Thyroid gland (tissue), 4 donors: ENCODE data around the gene C6orf47. TPM values are rescaled to one million over a fixed set of nuclear protein-coding genes. Genes with fewer than 3 reads are reported as not detected.

Experiments used
- DNase-seq, 2 donors: peaks; one replicate each; pipeline ENCODE4 v3.0.0-alpha.2; 2019
- H3K27ac ChIP-seq, 3 donors: fragments of 200-600 bp; sonication (generic); 1 replicate in 2 of 3; 2 replicates in 1 of 3; pipeline ENCODE4 v1.5.1; 2016 to 2019; ENCODE audit warnings: mild to moderate bottlenecking in 1 of 3, moderate library complexity in 1 of 3
- H3K27me3 ChIP-seq: fragments of 200-600 bp; sonication (generic); one replicate; pipeline ENCODE4 v1.5.1; 2019
- H3K36me3 ChIP-seq, 2 donors: fragments of 200-600 bp; sonication (generic); one replicate each; pipeline ENCODE4 v1.5.1; 2016 to 2019
- H3K4me1 ChIP-seq, 2 donors: fragments of 200-600 bp; sonication (generic); one replicate each; pipeline ENCODE4 v1.5.1; 2017 to 2019
- H3K4me3 ChIP-seq, 3 donors: fragments of 200-600 bp; sonication (generic); replicated peaks in 1 of 3; 1 replicate in 2 of 3; 2 replicates in 1 of 3; pipeline ENCODE4 v1.5.1; 2016; ENCODE audit warnings: mild to moderate bottlenecking in 1 of 3
- H3K9me3 ChIP-seq: fragments of 200-600 bp; sonication (generic); one replicate; pipeline ENCODE4 v1.5.1; 2017
- CTCF ChIP-seq, 6 experiments: fragments of 200-600 bp in 3 of 6; fragments of 450-650 bp in 3 of 6; sonication (generic) in 3 of 6; IDR thresholded peaks; one replicate each; pipeline ENCODE4 v1.5.1; 2016 to 2019; ENCODE audit warnings: antibody characterized with exemption in 6 of 6, mild to moderate bottlenecking in 2 of 6, inconsistent platforms in 1 of 6, moderate library complexity in 1 of 6
- POLR2A ChIP-seq, 2 donors: fragments of 450-650 bp; IDR thresholded peaks; one replicate each; pipeline ENCODE4 v1.6.1; 2017; ENCODE audit warnings: antibody characterized with exemption in 2 of 2, mild to moderate bottlenecking in 2 of 2, moderate library complexity in 1 of 2
- WGBS, 2 donors: methylation state at CpG; one replicate each; pipeline ENCODE4 v1.1.5; 2017; 5-methylcytosine and 5-hydroxymethylcytosine counted together
- intact Hi-C: fragments of 100-400 bp; cut with DNase I; formaldehyde crosslinking; loops from one replicate; pipeline ENCODE4 v1.15.1; 2023
- microRNA-seq: library from miRNA; unstranded; fragments of <30 nt; microRNA quantifications from one replicate; pipeline ENCODE4, GENCODE V29; 2016
- small RNA-seq: library from RNA; depleted of rRNA; stranded (forward); fragments of <200 nt; gene quantifications from one replicate; pipeline ENCODE3, GENCODE V24; 2016
- total RNA-seq, 4 donors: library from RNA; depleted of rRNA; stranded (reverse); fragments of >200 nt; gene quantifications; one replicate each; pipeline ENCODE4 v1.2.3, GENCODE V29; 2016

The C6orf47 gene
- total RNA-seq, 4 donors from 2014 or later, result 23.6 to 32.3 (median 28.7) TPM

GRCh38 chr6:31614075-31614619 is 46.4 kb downstream of the C6orf47 start:
- 50 to 57% methylated on average over 8 of the region's 8 CpGs for WGBS, 2 donors
- no peak overlapping the region for H3K27ac ChIP-seq
- H3K36me3 ChIP-seq, result no peaks in the 10 kb centered on the region
- H3K4me1 ChIP-seq, result peaks cover 0 to 7% of the 10 kb centered on the region in 2 donors
- intact Hi-C loops, result no loop called here
- DNase-seq, result peak; percentile 28 to 33
- no peaks in the 10 kb centered on the region for H3K27me3 ChIP-seq
- H3K4me3 ChIP-seq, result no peak overlapping the region
- no peak for TF ChIP-seq CTCF (IDR thresholded peaks at IDR 0.05)
- H3K9me3 ChIP-seq, result no peaks in the 10 kb centered on the region

GRCh38 chr6:31610968-31611367 is 49.6 kb downstream of the C6orf47 start:
- DNase-seq, result no peak
- intact Hi-C loops, result no loop called here
- WGBS, 2 donors, result 88 to 89% methylated on average over 4 of the region's 4 CpGs

GRCh38 chr6:31609519-31610406 is 50.8 kb downstream of the C6orf47 start:
- intact Hi-C loops, result no loop called here
- DNase-seq, result no peak
- WGBS, 2 donors, result 63 to 65% methylated on average over 8 of the region's 8 CpGs
- H3K27me3 ChIP-seq, result no peaks in the 10 kb centered on the region
- no peak overlapping the region for H3K27ac ChIP-seq
- no peaks in the 10 kb centered on the region for H3K36me3 ChIP-seq
- TF ChIP-seq CTCF (IDR thresholded peaks at IDR 0.05) (no peak), POLR2A (IDR thresholded peaks at IDR 0.05) (no peak)
- peaks cover 0 to 7% of the 10 kb centered on the region in 2 donors for H3K4me1 ChIP-seq
- no peak overlapping the region for H3K4me3 ChIP-seq
- H3K9me3 ChIP-seq, result no peaks in the 10 kb centered on the region

More at GRCh38 chr6:31610968-31611367, 49.6 kb downstream of the C6orf47 start:
- Histone ChIP-seq H3K27ac (no peak overlapping the region), H3K36me3 (no peaks in the 10 kb centered on the region), H3K9me3 (no peaks in the 10 kb centered on the region), H3K4me1 (peaks cover 0 to 7% of the 10 kb centered on the region in 2 donors), H3K27me3 (no peaks in the 10 kb centered on the region), H3K4me3 (no peak overlapping the region)
- no peak for TF ChIP-seq CTCF (IDR thresholded peaks at IDR 0.05)
- no peak for TF ChIP-seq POLR2A (IDR thresholded peaks at IDR 0.05)

Small RNA genes within 50 kb of the gene (microRNA-seq; reads per million reads assigned to microRNA genes)
- gene MIR4646 (not detected), gene MIR6832 (not detected)

Small RNA genes within 50 kb of the gene (small RNA-seq; reads per million reads assigned to genes)
- not detected for gene MIR4646
- not detected for gene MIR6832
- not detected for gene RF00019
- 20.6 reads per million, percentile 94 among the genes with 10 or more reads in this experiment for gene SNORA38
- gene UQCRHP1, result not detected

Other genes starting within 250 kb of the C6orf47 start
- 1 to 10 TPM in 3 of 4 donors, under 1 TPM in 1; 0.89 to 3.4 (median 2.1) TPM for gene MICB, start 162.6 kb downstream of the C6orf47 start, total RNA-seq
- not detected for gene MCCD1, start 131.8 kb downstream of the C6orf47 start, total RNA-seq
- gene DDX39B, start 118.8 kb downstream of the C6orf47 start, total RNA-seq, result 100 to 1,000 TPM; 296 to 339 (median 314) TPM
- gene ATP6V1G2, start 114.2 kb downstream of the C6orf47 start, total RNA-seq, result 1 to 10 TPM; 1.2 to 3.9 (median 2.6) TPM
- 10 to 100 TPM; 23.7 to 34.0 (median 27.5) TPM for gene NFKBIL1, start 113.2 kb downstream of the C6orf47 start, total RNA-seq
- gene LTA, start 88.5 kb downstream of the C6orf47 start, total RNA-seq, result not detected
- gene TNF, start 85.2 kb downstream of the C6orf47 start, total RNA-seq, result under 1 TPM in 1 of 4 donors, not detected in 3; 0.42 TPM
- not detected for gene LTB, start 78.4 kb downstream of the C6orf47 start, total RNA-seq
- gene LST1, start 74.5 kb downstream of the C6orf47 start, total RNA-seq, result 10 to 100 TPM in 1 of 4 donors, 1 to 10 TPM in 2, not detected in 1; 2.5 to 23.4 (median 3.2) TPM
- gene NCR3, start 67.8 kb downstream of the C6orf47 start, total RNA-seq, result not detected
- gene AIF1, start 45.5 kb downstream of the C6orf47 start, total RNA-seq, result 10 to 100 TPM in 3 of 4 donors, 1 to 10 TPM in 1; 8.1 to 37.8 (median 17.6) TPM
- 100 to 1,000 TPM in 1 of 4 donors, 10 to 100 TPM in 3; 68.5 to 127 (median 86.7) TPM for gene PRRC2A, start 40.1 kb downstream of the C6orf47 start, total RNA-seq
- gene BAG6, start 8.1 kb downstream of the C6orf47 start, total RNA-seq, result 100 to 1,000 TPM; 179 to 301 (median 245) TPM
- 1 to 10 TPM; 2.3 to 5.1 (median 4.5) TPM for gene APOM, start 4.9 kb downstream of the C6orf47 start, total RNA-seq
- 10 to 100 TPM; 15.7 to 23.2 (median 22.1) TPM for gene GPANK1, start 4.2 kb upstream of the C6orf47 start, total RNA-seq
- gene CSNK2B, start 5.3 kb upstream of the C6orf47 start, total RNA-seq, result 100 to 1,000 TPM; 181 to 264 (median 206) TPM
- gene LY6G5B, start 9.2 kb upstream of the C6orf47 start, total RNA-seq, result 10 to 100 TPM in 2 of 4 donors, 1 to 10 TPM in 2; 4.4 to 11.8 (median 9.4) TPM
- gene LY6G5C, start 20.3 kb upstream of the C6orf47 start, total RNA-seq, result 1 to 10 TPM in 1 of 4 donors, under 1 TPM in 2, not detected in 1; 0.54 to 7.9 (median 0.83) TPM
- 10 to 100 TPM; 47.3 to 81.4 (median 71.7) TPM for gene ABHD16A, start 42.5 kb upstream of the C6orf47 start, total RNA-seq
- not detected for gene LY6G6F, start 46.1 kb upstream of the C6orf47 start, total RNA-seq
- not detected for gene LY6G6D, start 54.6 kb upstream of the C6orf47 start, total RNA-seq
- not detected for gene LY6G6C, start 61.0 kb upstream of the C6orf47 start, total RNA-seq
- 1 to 10 TPM in 1 of 4 donors, under 1 TPM in 1, not detected in 2; 0.54 to 1.8 TPM for gene MPIG6B, start 62.6 kb upstream of the C6orf47 start, total RNA-seq
- gene DDAH2, start 68.5 kb upstream of the C6orf47 start, total RNA-seq, result 100 to 1,000 TPM in 3 of 4 donors, 10 to 100 TPM in 1; 99.9 to 117 (median 114) TPM
- gene CLIC1, start 75.8 kb upstream of the C6orf47 start, total RNA-seq, result 100 to 1,000 TPM; 222 to 314 (median 247) TPM
- 10 to 100 TPM in 1 of 4 donors, 1 to 10 TPM in 3; 5.6 to 11.2 (median 7.2) TPM for gene MSH5, start 79.2 kb upstream of the C6orf47 start, total RNA-seq
- 1 to 10 TPM in 3 of 4 donors, not detected in 1; 2.0 to 4.2 (median 3.0) TPM for gene SAPCD1, start 101.9 kb upstream of the C6orf47 start, total RNA-seq
- 1 to 10 TPM; 1.2 to 8.9 (median 5.4) TPM for gene VWA7, start 116.5 kb upstream of the C6orf47 start, total RNA-seq
- 100 to 1,000 TPM in 1 of 4 donors, 10 to 100 TPM in 3; 33.8 to 120 (median 39.9) TPM for gene VARS1, start 135.0 kb upstream of the C6orf47 start, total RNA-seq
- 10 to 100 TPM; 29.2 to 48.4 (median 36.5) TPM for gene LSM2, start 146.2 kb upstream of the C6orf47 start, total RNA-seq
- gene HSPA1L, start 154.5 kb upstream of the C6orf47 start, total RNA-seq, result 1 to 10 TPM; 3.5 to 4.1 (median 3.9) TPM
- 100 to 1,000 TPM; 148 to 320 (median 190) TPM for gene HSPA1A, start 154.8 kb upstream of the C6orf47 start, total RNA-seq
- 100 to 1,000 TPM; 194 to 330 (median 256) TPM for gene HSPA1B, start 167.0 kb upstream of the C6orf47 start, total RNA-seq
- gene NEU1, start 202.0 kb upstream of the C6orf47 start, total RNA-seq, result 10 to 100 TPM; 54.4 to 98.1 (median 65.9) TPM
- 10 to 100 TPM in 2 of 4 donors, 1 to 10 TPM in 2; 1.6 to 16.2 (median 7.7) TPM for gene SLC44A4, start 218.2 kb upstream of the C6orf47 start, total RNA-seq
- 10 to 100 TPM; 26.9 to 47.7 (median 38.7) TPM for gene EHMT2, start 236.9 kb upstream of the C6orf47 start, total RNA-seq
- gene ZBTB12, start 241.3 kb upstream of the C6orf47 start, total RNA-seq, result 1 to 10 TPM in 3 of 4 donors, under 1 TPM in 1; 0.94 to 2.9 (median 1.5) TPM